Uterus (tissue), 2 donors: ENCODE measurements around the gene ITGB8.

ENCODE experiments used
- CTCF ChIP-seq, 4 experiments: fragments of 200-600 bp in 2 of 4; fragments of 450-650 bp in 2 of 4; sonication (generic) in 2 of 4; IDR thresholded peaks; one replicate each; pipeline ENCODE4 v1.5.1; 2016 to 2019; ENCODE audit warnings: antibody characterized with exemption in 4 of 4, mild to moderate bottlenecking in 2 of 4, moderate library complexity in 1 of 4
- POLR2A ChIP-seq, 2 donors: fragments of 450-650 bp; IDR thresholded peaks; one replicate each; pipeline ENCODE4 v1.6.1; 2016; ENCODE audit warnings: antibody characterized with exemption in 2 of 2, mild to moderate bottlenecking in 1 of 2, moderate library complexity in 1 of 2

GRCh38 chr7:20395511-20395910 lies 64.8 kb downstream of the ITGB8 start:
- TF ChIP-seq POLR2A (IDR thresholded peaks at IDR 0.05) (no peak), CTCF (IDR thresholded peaks at IDR 0.05) (no peak)
